ENCODE results near the gene CECR2. TPM values are rescaled to one million over a fixed set of nuclear protein-coding genes. Genes with fewer than 3 reads are reported as not detected.

The CECR2 gene
- total RNA-seq, 1 donor from 2014 or later = 40.5 TPM

DNA sequence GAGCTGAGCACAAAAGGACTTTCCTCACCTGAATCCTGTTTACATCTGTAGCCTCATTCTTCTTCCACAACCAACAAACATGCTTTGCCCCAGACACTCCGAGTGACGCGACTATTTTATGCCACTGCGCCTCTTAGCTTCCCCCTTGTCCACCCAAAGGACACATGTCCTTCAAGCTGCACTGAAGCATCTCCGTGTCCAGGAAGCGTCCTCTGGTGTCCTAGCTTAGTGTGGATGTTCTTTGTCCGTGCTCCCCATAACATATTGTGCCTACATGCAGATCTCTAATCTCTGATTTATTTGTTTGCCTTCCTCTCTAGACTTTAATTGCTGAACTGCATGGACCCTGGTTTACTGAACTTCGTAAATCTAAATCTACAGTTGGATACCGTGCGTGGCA is 20.1 kb upstream of the CECR2 start:
- H3K9me3 Mint-ChIP-seq (ENCODE audit: low read depth) = no peaks in the 10 kb centered on the region
- peaks cover 2% of the 10 kb centered on the region for H3K4me1 Mint-ChIP-seq (ENCODE audit: low read depth)
- H3K27me3 Mint-ChIP-seq = no peaks in the 10 kb centered on the region
- TF ChIP-seq, protein P1, sequence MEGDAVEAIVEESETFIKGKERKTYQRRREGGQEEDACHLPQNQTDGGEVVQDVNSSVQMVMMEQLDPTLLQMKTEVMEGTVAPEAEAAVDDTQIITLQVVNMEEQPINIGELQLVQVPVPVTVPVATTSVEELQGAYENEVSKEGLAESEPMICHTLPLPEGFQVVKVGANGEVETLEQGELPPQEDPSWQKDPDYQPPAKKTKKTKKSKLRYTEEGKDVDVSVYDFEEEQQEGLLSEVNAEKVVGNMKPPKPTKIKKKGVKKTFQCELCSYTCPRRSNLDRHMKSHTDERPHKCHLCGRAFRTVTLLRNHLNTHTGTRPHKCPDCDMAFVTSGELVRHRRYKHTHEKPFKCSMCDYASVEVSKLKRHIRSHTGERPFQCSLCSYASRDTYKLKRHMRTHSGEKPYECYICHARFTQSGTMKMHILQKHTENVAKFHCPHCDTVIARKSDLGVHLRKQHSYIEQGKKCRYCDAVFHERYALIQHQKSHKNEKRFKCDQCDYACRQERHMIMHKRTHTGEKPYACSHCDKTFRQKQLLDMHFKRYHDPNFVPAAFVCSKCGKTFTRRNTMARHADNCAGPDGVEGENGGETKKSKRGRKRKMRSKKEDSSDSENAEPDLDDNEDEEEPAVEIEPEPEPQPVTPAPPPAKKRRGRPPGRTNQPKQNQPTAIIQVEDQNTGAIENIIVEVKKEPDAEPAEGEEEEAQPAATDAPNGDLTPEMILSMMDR (IDR thresholded peaks at IDR 0.05; ENCODE audit: unreplicated experiment) = no peak
- H3K4me3 Mint-ChIP-seq (ENCODE audit: low read depth) = no peak overlapping the region
- H3K36me3 Mint-ChIP-seq (ENCODE audit: insufficient read depth) = no peaks in the 10 kb centered on the region
- H3K27ac Mint-ChIP-seq = no peak overlapping the region
- DNase-seq (ENCODE audit: low spot score, unreplicated experiment) = no peak

DNA sequence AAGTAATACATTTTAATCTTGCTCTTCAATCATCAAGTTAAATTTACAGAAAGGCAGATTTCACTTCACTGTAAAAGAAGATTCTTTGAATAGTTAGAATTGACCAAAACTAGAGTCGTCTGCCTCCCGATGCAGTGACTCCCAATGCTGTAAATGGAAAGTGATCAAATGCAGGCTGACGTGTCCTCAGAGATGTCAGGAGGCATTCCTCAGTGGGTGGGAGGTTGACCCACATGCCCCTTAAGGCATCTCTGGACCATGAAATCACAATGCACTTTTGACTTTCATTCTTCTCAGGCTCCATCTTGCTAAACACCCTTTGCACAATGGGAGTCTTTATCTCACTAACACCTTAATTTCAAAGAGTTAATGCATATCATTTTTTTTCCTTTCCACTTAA is 19.0 kb upstream of the CECR2 start:
- TF ChIP-seq, protein P1 (IDR thresholded peaks at IDR 0.05; ENCODE audit: unreplicated experiment) = no peak
- Mint-ChIP-seq H3K9me3 (ENCODE audit: low read depth) (no peaks in the 10 kb centered on the region), H3K36me3 (ENCODE audit: insufficient read depth) (no peaks in the 10 kb centered on the region), H3K27ac (no peak overlapping the region), H3K4me1 (ENCODE audit: low read depth) (peaks cover 2% of the 10 kb centered on the region), H3K4me3 (ENCODE audit: low read depth) (no peak overlapping the region), H3K27me3 (no peaks in the 10 kb centered on the region)
- no peak for DNase-seq (ENCODE audit: low spot score, unreplicated experiment)

DNA sequence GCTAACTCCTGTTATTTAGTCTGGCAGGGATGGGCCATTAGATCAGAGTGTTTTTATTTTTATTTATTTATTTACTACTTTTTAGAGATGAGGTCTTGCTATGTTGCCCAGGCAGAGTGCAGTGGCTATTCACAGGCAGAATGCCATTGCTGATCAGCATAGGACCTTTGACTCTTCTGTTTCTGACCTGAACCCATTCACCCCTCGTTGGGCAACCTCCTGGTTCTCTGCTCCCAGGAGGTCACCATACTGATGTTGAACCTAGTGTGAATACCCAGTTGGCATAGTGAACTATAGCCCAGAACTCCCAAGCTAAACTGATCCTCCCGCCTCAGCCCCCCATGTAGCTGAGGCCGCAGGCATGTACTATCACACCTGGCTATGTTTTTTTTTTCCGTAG is 16.5 kb upstream of the CECR2 start:
- Mint-ChIP-seq H3K27ac (peak overlapping the region; percentile 64), H3K4me1 (ENCODE audit: low read depth) (peaks cover 2% of the 10 kb centered on the region), H3K36me3 (ENCODE audit: insufficient read depth) (no peaks in the 10 kb centered on the region), H3K4me3 (ENCODE audit: low read depth) (no peak overlapping the region), H3K9me3 (ENCODE audit: low read depth) (no peaks in the 10 kb centered on the region), H3K27me3 (no peaks in the 10 kb centered on the region)
- DNase-seq (ENCODE audit: low spot score, unreplicated experiment) = no peak
- TF ChIP-seq, protein P1 (IDR thresholded peaks at IDR 0.05; ENCODE audit: unreplicated experiment) = no peak

DNA sequence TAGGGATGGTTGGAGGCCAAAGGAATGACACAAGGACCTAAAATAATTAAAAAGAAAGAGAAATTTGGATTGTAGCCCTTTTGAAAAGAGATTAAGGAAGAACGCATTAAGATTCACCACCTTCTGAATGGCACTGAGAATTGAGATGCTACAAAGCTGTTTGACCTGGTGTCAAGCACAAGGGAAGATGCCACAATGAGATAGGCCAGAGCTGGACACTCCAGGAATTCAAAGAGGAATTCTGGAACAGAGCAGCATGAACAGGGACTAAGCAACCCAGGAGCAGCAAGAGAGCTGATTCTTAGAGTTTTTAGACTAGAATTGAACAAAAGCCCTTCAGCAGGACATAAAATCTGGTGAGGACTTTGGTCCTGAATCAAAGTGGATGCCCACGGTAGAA is 11.6 kb upstream of the CECR2 start:
- Mint-ChIP-seq H3K4me1 (ENCODE audit: low read depth) (no peaks in the 10 kb centered on the region), H3K36me3 (ENCODE audit: insufficient read depth) (no peaks in the 10 kb centered on the region), H3K27me3 (no peaks in the 10 kb centered on the region), H3K27ac (no peak overlapping the region), H3K9me3 (ENCODE audit: low read depth) (no peaks in the 10 kb centered on the region), H3K4me3 (ENCODE audit: low read depth) (no peak overlapping the region)
- TF ChIP-seq, protein P1 (IDR thresholded peaks at IDR 0.05; ENCODE audit: unreplicated experiment) = no peak
- no peak for DNase-seq (ENCODE audit: low spot score, unreplicated experiment)

DNA sequence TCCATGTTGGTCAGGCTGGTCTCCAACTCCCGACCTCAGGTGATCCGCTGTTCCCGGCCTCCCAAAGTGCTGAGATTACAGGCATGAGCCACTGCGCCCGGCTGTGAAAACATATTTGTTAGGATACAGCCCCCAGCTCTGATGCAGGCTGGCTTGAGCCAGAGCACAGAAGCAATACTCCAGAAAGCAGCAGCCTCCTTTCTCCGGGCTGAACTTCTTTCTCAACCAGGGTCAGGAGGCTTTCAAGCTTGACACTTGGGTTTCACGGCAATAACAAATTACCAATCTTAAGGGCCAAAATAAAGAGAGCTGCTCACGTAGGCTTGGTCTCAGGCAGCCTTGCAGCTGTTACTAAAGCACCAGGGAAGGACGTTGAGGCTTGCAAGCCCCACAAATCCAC is 10.8 kb upstream of the CECR2 start:
- H3K27ac Mint-ChIP-seq = no peak overlapping the region
- no peak overlapping the region for H3K4me3 Mint-ChIP-seq (ENCODE audit: low read depth)
- no peaks in the 10 kb centered on the region for H3K4me1 Mint-ChIP-seq (ENCODE audit: low read depth)
- TF ChIP-seq, protein P1 (IDR thresholded peaks at IDR 0.05; ENCODE audit: unreplicated experiment) = no peak
- H3K27me3 Mint-ChIP-seq = no peaks in the 10 kb centered on the region
- no peak for DNase-seq (ENCODE audit: low spot score, unreplicated experiment)
- no peaks in the 10 kb centered on the region for H3K9me3 Mint-ChIP-seq (ENCODE audit: low read depth)
- H3K36me3 Mint-ChIP-seq (ENCODE audit: insufficient read depth) = no peaks in the 10 kb centered on the region

Data from progenitor cell of endocrine pancreas (in vitro differentiated cells).